Spinal cord (tissue), 10 donors: ENCODE results near the gene SAG. TPM values are rescaled to one million over a fixed set of nuclear protein-coding genes. Genes with fewer than 3 reads are reported as not detected.
"Not testable (repeated sequence)": the region's sequence is repeated elsewhere in the genome, so short reads cannot be mapped to it uniquely, and the experiment has no call there.

ENCODE experiments used
- DNase-seq, 6 donors: peaks; one replicate each; pipeline versions ENCODE4 v3.0.0 to v3.0.0-alpha.2; 2013 to 2015; ENCODE audit warnings: low spot score in 6 of 6, low read depth in 4 of 6
- H3K27ac ChIP-seq: one replicate; pipeline ENCODE4 v1.5.1; 2013; ENCODE audit warnings: low read depth, low read length, control low read depth
- H3K27me3 ChIP-seq: one replicate; pipeline ENCODE4 v1.6.1; 2013; ENCODE audit warnings: low read length; ENCODE audit not compliant: control insufficient read depth, insufficient read depth
- H3K36me3 ChIP-seq: one replicate; pipeline ENCODE4 v1.6.1; 2013; ENCODE audit warnings: low read length; ENCODE audit not compliant: control insufficient read depth, insufficient read depth
- H3K4me1 ChIP-seq: one replicate; pipeline ENCODE4 v1.6.1; 2013; ENCODE audit warnings: low read length; ENCODE audit not compliant: control insufficient read depth, insufficient read depth
- H3K4me3 ChIP-seq: one replicate; pipeline ENCODE4 v1.5.1; 2013; ENCODE audit warnings: low read depth, low read length, control low read depth
- H3K9me3 ChIP-seq: one replicate; pipeline ENCODE4 v1.6.1; 2013; ENCODE audit warnings: low read length; ENCODE audit not compliant: control insufficient read depth, insufficient read depth
- WGBS: methylation state at CpG from one replicate; pipeline ENCODE4 v1.1.5; 2013; ENCODE audit warnings: missing lambda C conversion rate; ENCODE audit not compliant: insufficient coverage; 5-methylcytosine and 5-hydroxymethylcytosine counted together
- polyA plus RNA-seq, 2 donors: library from polyadenylated mRNA; unstranded; fragments of 120-200 nt; gene quantifications; one replicate each; pipeline ENCODE4 v1.2.1, GENCODE V29; 2013; ENCODE audit not compliant: insufficient read length in 2 of 2
- total RNA-seq, 2 donors: library from RNA; depleted of rRNA in 1 of 2; stranded (reverse); fragments of 120-200 nt in 1 of 2; fragments of >200 nt in 1 of 2; gene quantifications; one replicate each; pipeline versions ENCODE4 v1.2.3 to v1.2.4, GENCODE V29; 2013 to 2014
- donor health status: healthy.

Gene SAG
- total and polyA plus RNA-seq, 4 donors = 0.48 to 0.69 (median 0.51) TPM; not detected in 1

GRCh38 chr2:233325256-233325655, 17.6 kb downstream of the SAG start:
- H3K4me1 ChIP-seq = peaks cover 5% of the 10 kb centered on the region
- H3K9me3 ChIP-seq = no peaks in the 10 kb centered on the region
- H3K4me3 ChIP-seq = no peak overlapping the region
- H3K36me3 ChIP-seq = no peaks in the 10 kb centered on the region
- WGBS = 62% methylated on average over 3 of the region's 4 CpGs
- no peak overlapping the region for H3K27ac ChIP-seq
- no peak for DNase-seq
- no peaks in the 10 kb centered on the region for H3K27me3 ChIP-seq

GRCh38 chr2:233325814-233326213, 18.2 kb downstream of the SAG start:
- WGBS = 79% methylated on average over 3 of the region's 10 CpGs
- Histone ChIP-seq H3K9me3 (no peaks in the 10 kb centered on the region), H3K27me3 (no peaks in the 10 kb centered on the region), H3K27ac (no peak overlapping the region), H3K4me3 (no peak overlapping the region), H3K36me3 (no peaks in the 10 kb centered on the region), H3K4me1 (peaks cover 5% of the 10 kb centered on the region)
- DNase-seq = no peak

- no peaks in the 10 kb centered on the region for H3K27me3 ChIP-seq
- H3K9me3 ChIP-seq = no peaks in the 10 kb centered on the region
- DNase-seq = no peak
- H3K27ac ChIP-seq = no peak overlapping the region
- WGBS = 89% methylated on average over 7 of the region's 8 CpGs
- no peak overlapping the region for H3K4me3 ChIP-seq
- H3K4me1 ChIP-seq = peaks cover 5% of the 10 kb centered on the region
- no peaks in the 10 kb centered on the region for H3K36me3 ChIP-seq
These were observed 18.9 kb downstream of the SAG start for GRCh38 chr2:233326500-233326899.

GRCh38 chr2:233328922-233329321, 21.3 kb downstream of the SAG start:
- H3K9me3 ChIP-seq = no peaks in the 10 kb centered on the region
- no CpG with 5 or more reads among the region's 4 CpGs for WGBS
- H3K4me1 ChIP-seq = peaks cover 5% of the 10 kb centered on the region
- no peaks in the 10 kb centered on the region for H3K36me3 ChIP-seq
- H3K4me3 ChIP-seq = no peak overlapping the region
- H3K27me3 ChIP-seq = no peaks in the 10 kb centered on the region
- no peak for DNase-seq
- H3K27ac ChIP-seq = no peak overlapping the region

GRCh38 chr2:233329489-233330135, 22.0 kb downstream of the SAG start:
- H3K4me1 ChIP-seq = peaks cover 5% of the 10 kb centered on the region
- no peaks in the 10 kb centered on the region for H3K27me3 ChIP-seq
- peak in 1 of 6 donors; percentile 26 for DNase-seq
- no peak overlapping the region for H3K27ac ChIP-seq
- 51% methylated on average over 4 of the region's 7 CpGs for WGBS
- H3K36me3 ChIP-seq = no peaks in the 10 kb centered on the region
- no peak overlapping the region for H3K4me3 ChIP-seq
- no peaks in the 10 kb centered on the region for H3K9me3 ChIP-seq

- WGBS = 92% methylated on average over 12 of the region's 15 CpGs
- Histone ChIP-seq H3K27me3 (no peaks in the 10 kb centered on the region), H3K36me3 (no peaks in the 10 kb centered on the region), H3K9me3 (no peaks in the 10 kb centered on the region), H3K4me3 (no peak overlapping the region), H3K4me1 (no peaks in the 10 kb centered on the region), H3K27ac (no peak overlapping the region)
- DNase-seq = peak in 1 of 6 donors; percentile 20
These were observed 23.9 kb downstream of the SAG start for GRCh38 chr2:233331536-233331935.

GRCh38 chr2:233332125-233332524, 24.5 kb downstream of the SAG start:
- Histone ChIP-seq H3K4me3 (no peak overlapping the region), H3K27me3 (no peaks in the 10 kb centered on the region), H3K27ac (no peak overlapping the region), H3K4me1 (no peaks in the 10 kb centered on the region), H3K9me3 (no peaks in the 10 kb centered on the region), H3K36me3 (no peaks in the 10 kb centered on the region)
- DNase-seq = no peak
- no CpG with 5 or more reads among the region's 4 CpGs for WGBS

GRCh38 chr2:233334915-233335314, 27.3 kb downstream of the SAG start:
- 97% methylated on average over 4 of the region's 11 CpGs for WGBS
- no peaks in the 10 kb centered on the region for H3K4me1 ChIP-seq
- H3K36me3 ChIP-seq = no peaks in the 10 kb centered on the region
- no peak for DNase-seq
- H3K9me3 ChIP-seq = no peaks in the 10 kb centered on the region
- H3K27me3 ChIP-seq = no peaks in the 10 kb centered on the region
- H3K4me3 ChIP-seq = no peak overlapping the region
- H3K27ac ChIP-seq = no peak overlapping the region

GRCh38 chr2:233336091-233336490, 28.5 kb downstream of the SAG start:
- not testable (repeated sequence) for H3K4me3 ChIP-seq, H3K9me3 ChIP-seq, DNase-seq, H3K27ac ChIP-seq, H3K4me1 ChIP-seq, H3K27me3 ChIP-seq, H3K36me3 ChIP-seq
- WGBS = 100% methylated on average over 5 of the region's 13 CpGs

GRCh38 chr2:233336541-233336940, 28.9 kb downstream of the SAG start:
- H3K4me1 ChIP-seq = no peaks in the 10 kb centered on the region
- no peaks in the 10 kb centered on the region for H3K27me3 ChIP-seq
- no peak overlapping the region for H3K27ac ChIP-seq
- no peak for DNase-seq
- H3K9me3 ChIP-seq = no peaks in the 10 kb centered on the region
- no peak overlapping the region for H3K4me3 ChIP-seq
- no peaks in the 10 kb centered on the region for H3K36me3 ChIP-seq
- 97% methylated on average over 5 of the region's 5 CpGs for WGBS
